ENCODE results near the gene FKBP10. TPM values are rescaled to one million over a fixed set of nuclear protein-coding genes. Genes with fewer than 3 reads are reported as not detected.

Gene FKBP10
- total and polyA plus RNA-seq, 11 donors = 6.5 to 40.4 (median 12.5) TPM

GRCh38 chr17:41822216-41823140, 9.7 kb downstream of the FKBP10 start:
- no peak overlapping the region for H3K27ac ChIP-seq
- DNase-seq = peak in 1 of 5 donors; percentile 6
- 77 to 81% (median 80%) methylated on average over 12 of the region's 12 CpGs for WGBS, 4 donors
- ATAC-seq = no peak
- no peaks in the 10 kb centered on the region for H3K4me1 ChIP-seq
- intact Hi-C loops (cut with DNase I) = loop anchor here in 1 of 10 donors (10.0 kb wide), 1 partner anchor 62 kb away; no protein-coding TSS in a partner anchor
- H3K4me3 ChIP-seq = no peak overlapping the region
- TF ChIP-seq POLR2A (IDR thresholded peaks at IDR 0.05) = no peak
- TF ChIP-seq CTCF (IDR thresholded peaks at IDR 0.05) = no peak
- peaks cover 0 to 29% (median 25%) of the 10 kb centered on the region in 9 donors for H3K36me3 ChIP-seq
- H3K9me3 ChIP-seq = no peaks in the 10 kb centered on the region
- H3K27me3 ChIP-seq = no peaks in the 10 kb centered on the region

GRCh38 chr17:41823141-41823524, 10.3 kb downstream of the FKBP10 start:
- ATAC-seq (no peak), DNase-seq (no peak)
- intact Hi-C loops (cut with DNase I) = loop anchor here in 1 of 10 donors (10.0 kb wide), 1 partner anchor 62 kb away; no protein-coding TSS in a partner anchor
- 94 to 100% (median 98%) methylated on average over 1 of the region's 1 CpG for WGBS, 4 donors
- no peak for TF ChIP-seq POLR2A (IDR thresholded peaks at IDR 0.05)
- TF ChIP-seq CTCF (IDR thresholded peaks at IDR 0.05) = no peak
- no peak overlapping the region for H3K27ac ChIP-seq
- H3K4me3 ChIP-seq = no peak overlapping the region
- peaks cover 0 to 35% (median 31%) of the 10 kb centered on the region in 9 donors for H3K36me3 ChIP-seq
- no peaks in the 10 kb centered on the region for H3K9me3 ChIP-seq
- no peaks in the 10 kb centered on the region for H3K4me1 ChIP-seq
- no peaks in the 10 kb centered on the region for H3K27me3 ChIP-seq

- intact Hi-C loops (cut with DNase I) = loop anchor here in 1 of 10 donors (10.0 kb wide), 1 partner anchor 61 kb away; no protein-coding TSS in a partner anchor
- WGBS, 4 donors = 86 to 92% (median 90%) methylated on average over 5 to 7 of the region's 7 CpGs
- Histone ChIP-seq H3K4me1 (no peaks in the 10 kb centered on the region), H3K27me3 (no peaks in the 10 kb centered on the region), H3K4me3 (no peak overlapping the region), H3K9me3 (no peaks in the 10 kb centered on the region), H3K36me3 (peaks cover 0 to 39% (median 36%) of the 10 kb centered on the region in 9 donors), H3K27ac (no peak overlapping the region)
- DNase-seq = no peak
- no peak for TF ChIP-seq CTCF (IDR thresholded peaks at IDR 0.05)
- no peak for TF ChIP-seq POLR2A (IDR thresholded peaks at IDR 0.05)
- ATAC-seq = no peak
Observed at GRCh38 chr17:41823580-41823979, 10.8 kb downstream of the FKBP10 start.

- 61 to 70% (median 68%) methylated on average over 4 to 7 of the region's 7 CpGs for WGBS, 4 donors
- no peak for ATAC-seq
- Histone ChIP-seq H3K27me3 (no peaks in the 10 kb centered on the region), H3K27ac (no peak overlapping the region), H3K9me3 (no peaks in the 10 kb centered on the region), H3K36me3 (peaks cover 0 to 44% (median 41%) of the 10 kb centered on the region in 9 donors), H3K4me3 (no peak overlapping the region), H3K4me1 (no peaks in the 10 kb centered on the region)
- TF ChIP-seq CTCF (IDR thresholded peaks at IDR 0.05) (no peak), POLR2A (IDR thresholded peaks at IDR 0.05) (no peak)
- no peak for DNase-seq
- intact Hi-C loops (cut with DNase I) = loop anchor here in 1 of 10 donors (10.0 kb wide), 1 partner anchor 61 kb away; no protein-coding TSS in a partner anchor
Observed at GRCh38 chr17:41824086-41824485, 11.3 kb downstream of the FKBP10 start.

Data from heart left ventricle (tissue), 16 donors.